Upper lobe of right lung (tissue), 1 donor: ENCODE results near the gene HLA-B. TPM values are rescaled to one million over a fixed set of nuclear protein-coding genes. Genes with fewer than 3 reads are reported as not detected.

Experiments used
- ATAC-seq: fragments of 200-7000 bp; cut with Tn5 transposase; one replicate; pipeline ENCODE4 v1.9.1; 2020; ENCODE audit warnings: mild to moderate bottlenecking, moderate library complexity
- DNase-seq: peaks from one replicate; pipeline ENCODE4 v3.0.0-alpha.2; 2020
- H3K27ac ChIP-seq: fragments of 200-600 bp; one replicate; pipeline ENCODE4 v1.8.0; 2022
- H3K27me3 ChIP-seq: fragments of 200-600 bp; one replicate; pipeline ENCODE4 v1.8.0; 2022; ENCODE audit warnings: mild to moderate bottlenecking
- H3K36me3 ChIP-seq: fragments of 200-600 bp; one replicate; pipeline ENCODE4 v1.8.0; 2022
- H3K4me1 ChIP-seq: fragments of 200-600 bp; one replicate; pipeline ENCODE4 v1.8.0; 2022
- H3K4me3 ChIP-seq: fragments of 200-600 bp; one replicate; pipeline ENCODE4 v1.8.0; 2022; ENCODE audit warnings: mild to moderate bottlenecking
- H3K9me3 ChIP-seq: fragments of 200-600 bp; one replicate; pipeline ENCODE4 v1.8.0; 2022
- CTCF ChIP-seq: fragments of 200-600 bp; IDR thresholded peaks from one replicate; pipeline ENCODE4 v1.8.0; 2022; ENCODE audit warnings: antibody characterized with exemption
- intact Hi-C: fragments of 100-400 bp; cut with DNase I; formaldehyde crosslinking; loops from one replicate; pipeline ENCODE4 v1.11.0; 2022
- total RNA-seq: library from RNA; stranded (reverse); fragmentation: NEBNext Ultra II Directional; extraction: Animal tissue kit (Norgen Biotek cat#: 25700); gene quantifications from one replicate; pipeline ENCODE4 v1.2.1, GENCODE V29; 2021
- donor health status: DM: no; HTN: yes; CAD: no; lungs with severe emphysema.

Gene HLA-B
- total RNA-seq, 1 donor from 2014 or later, result 2,632 TPM

- Histone ChIP-seq H3K4me1 (no peaks in the 10 kb centered on the region), H3K9me3 (no peaks in the 10 kb centered on the region), H3K4me3 (no peak overlapping the region), H3K27me3 (no peaks in the 10 kb centered on the region), H3K36me3 (no peaks in the 10 kb centered on the region), H3K27ac (no peak overlapping the region)
- DNase-seq, result no peak
- intact Hi-C loops, result no loop called here
- TF ChIP-seq CTCF, result no peak
- no peak for ATAC-seq
Observed at GRCh38 chr6:31321820-31322219, 35.2 kb downstream of the HLA-B start.

DNA sequence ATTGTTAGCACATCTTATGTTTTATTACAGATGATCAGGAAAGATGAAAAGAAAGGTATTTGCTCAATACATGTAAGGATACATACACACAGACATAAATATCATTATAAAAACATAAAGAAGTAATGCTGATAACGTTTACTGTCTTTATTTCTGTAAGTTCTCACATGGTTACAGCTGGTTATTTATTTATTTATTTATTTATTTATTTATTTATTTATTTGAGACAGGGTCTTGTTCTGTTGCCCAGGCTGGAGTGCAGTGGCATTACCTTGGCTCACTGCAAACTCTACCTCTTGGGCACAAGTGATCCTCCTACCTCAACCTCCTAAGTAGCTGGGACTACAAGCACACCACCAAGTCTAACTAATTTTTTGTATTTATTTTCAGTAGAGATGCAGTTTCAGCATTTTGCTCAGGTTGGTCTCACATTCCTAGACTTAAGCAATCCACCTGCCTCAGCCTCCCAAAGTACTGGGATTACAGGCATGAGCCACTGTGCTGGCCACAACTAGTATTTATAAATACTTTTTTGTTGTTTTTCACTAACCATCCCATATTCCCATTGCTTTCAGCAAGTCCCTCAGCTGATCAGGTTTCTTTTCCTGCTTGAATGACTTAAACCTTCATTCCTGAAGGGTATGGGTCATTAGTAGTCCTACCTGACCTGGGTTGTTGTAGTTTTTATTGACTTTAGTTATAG is 35.8 kb downstream of the HLA-B start:
- ATAC-seq, result no peak
- Histone ChIP-seq H3K4me1 (no peaks in the 10 kb centered on the region), H3K4me3 (no peak overlapping the region), H3K27ac (no peak overlapping the region), H3K27me3 (no peaks in the 10 kb centered on the region), H3K36me3 (no peaks in the 10 kb centered on the region), H3K9me3 (no peaks in the 10 kb centered on the region)
- DNase-seq, result no peak
- TF ChIP-seq CTCF, result no peak
- intact Hi-C loops, result no loop called here

GRCh38 chr6:31317036-31317435 is 39.9 kb downstream of the HLA-B start:
- no peak for DNase-seq
- H3K27me3 ChIP-seq, result no peaks in the 10 kb centered on the region
- H3K4me1 ChIP-seq, result no peaks in the 10 kb centered on the region
- H3K9me3 ChIP-seq, result no peaks in the 10 kb centered on the region
- no peak overlapping the region for H3K27ac ChIP-seq
- no peak for TF ChIP-seq CTCF
- no peak for ATAC-seq
- H3K4me3 ChIP-seq, result no peak overlapping the region
- intact Hi-C loops, result no loop called here
- no peaks in the 10 kb centered on the region for H3K36me3 ChIP-seq

DNA sequence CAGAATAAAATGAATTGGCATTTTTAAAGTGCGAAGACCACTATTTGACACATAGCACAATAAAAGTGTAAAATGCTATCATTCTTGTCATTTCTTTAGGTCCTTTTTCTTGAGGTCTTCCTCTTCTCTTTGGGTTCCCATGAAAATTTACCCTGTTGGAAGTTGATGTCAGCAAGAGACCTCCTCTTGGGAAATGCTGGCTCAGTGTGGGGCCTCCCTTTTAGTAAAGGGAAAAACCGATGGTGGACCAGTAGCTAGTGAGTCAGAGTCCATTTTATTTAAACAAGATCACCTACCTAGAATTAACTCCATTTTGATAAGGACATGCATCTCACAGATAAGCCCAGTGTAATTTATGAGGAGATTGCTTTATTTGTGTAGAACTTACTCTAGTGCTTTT is 47.3 kb downstream of the HLA-B start:
- DNase-seq (no peak), ATAC-seq (no peak)
- Histone ChIP-seq H3K9me3 (no peaks in the 10 kb centered on the region), H3K4me1 (peaks cover 16% of the 10 kb centered on the region), H3K27ac (no peak overlapping the region), H3K4me3 (no peak overlapping the region), H3K36me3 (no peaks in the 10 kb centered on the region), H3K27me3 (peaks cover 23% of the 10 kb centered on the region)
- intact Hi-C loops, result no loop called here
- TF ChIP-seq CTCF, result no peak

DNA sequence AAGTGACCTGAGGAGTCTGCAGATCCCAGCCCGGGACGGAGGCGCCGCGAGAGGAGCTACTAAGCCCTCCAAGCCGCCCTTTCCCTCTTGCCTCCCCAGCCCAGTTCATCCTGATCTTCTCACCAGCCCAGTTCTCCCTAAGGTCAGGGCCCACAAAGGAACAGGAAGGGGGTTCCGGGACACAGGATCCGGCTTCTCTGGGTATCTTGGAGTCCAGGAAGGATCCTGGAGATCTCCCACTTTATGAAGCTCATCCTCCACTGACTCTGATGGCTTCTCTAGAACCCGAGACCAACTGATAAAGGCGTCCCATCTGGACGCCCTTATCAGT is 48.2 kb downstream of the HLA-B start:
- ATAC-seq (no peak), DNase-seq (no peak)
- H3K36me3 ChIP-seq, result no peaks in the 10 kb centered on the region
- intact Hi-C loops, result no loop called here
- peaks cover 16% of the 10 kb centered on the region for H3K4me1 ChIP-seq
- TF ChIP-seq CTCF, result no peak
- no peaks in the 10 kb centered on the region for H3K9me3 ChIP-seq
- peaks cover 23% of the 10 kb centered on the region for H3K27me3 ChIP-seq
- H3K4me3 ChIP-seq, result peak overlapping the region; percentile 56
- H3K27ac ChIP-seq, result peak overlapping the region; percentile 36
